ENCODE data around the gene AGXT2.

DNA sequence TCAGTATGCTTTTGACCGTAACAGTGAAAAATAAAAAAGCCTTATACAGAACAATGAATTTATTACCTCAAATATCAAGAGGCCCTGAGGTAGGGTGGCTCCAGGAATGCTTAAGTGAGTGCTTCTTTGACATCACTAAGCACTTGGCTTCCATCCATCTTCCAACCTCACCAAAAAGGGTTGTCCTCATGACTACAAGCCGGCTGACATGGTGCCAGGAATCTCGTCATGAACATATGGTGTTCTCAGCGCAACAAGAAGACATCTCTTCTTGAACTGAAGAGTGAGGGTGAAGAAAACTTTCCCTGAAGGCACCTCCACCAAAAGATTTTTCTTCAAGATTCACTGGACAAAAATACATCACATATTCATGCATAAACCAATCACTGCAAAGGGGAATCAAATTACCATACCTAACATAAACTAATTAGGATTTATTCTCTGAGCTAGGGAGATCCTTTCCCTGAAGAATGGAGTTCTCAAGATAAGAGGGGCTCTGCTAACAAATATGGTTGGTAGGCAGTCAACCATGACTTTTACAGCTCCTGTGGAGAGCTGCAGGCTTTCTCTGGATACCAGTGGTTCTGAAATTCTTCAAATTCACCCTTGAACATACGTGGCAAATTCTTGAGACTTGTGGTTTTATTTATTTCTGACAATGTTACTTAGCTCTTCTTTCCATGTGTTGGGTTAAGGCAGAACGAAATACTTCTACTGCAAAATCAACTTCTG is 49.5 kb downstream of the AGXT2 start:
- TF ChIP-seq, protein P1, sequence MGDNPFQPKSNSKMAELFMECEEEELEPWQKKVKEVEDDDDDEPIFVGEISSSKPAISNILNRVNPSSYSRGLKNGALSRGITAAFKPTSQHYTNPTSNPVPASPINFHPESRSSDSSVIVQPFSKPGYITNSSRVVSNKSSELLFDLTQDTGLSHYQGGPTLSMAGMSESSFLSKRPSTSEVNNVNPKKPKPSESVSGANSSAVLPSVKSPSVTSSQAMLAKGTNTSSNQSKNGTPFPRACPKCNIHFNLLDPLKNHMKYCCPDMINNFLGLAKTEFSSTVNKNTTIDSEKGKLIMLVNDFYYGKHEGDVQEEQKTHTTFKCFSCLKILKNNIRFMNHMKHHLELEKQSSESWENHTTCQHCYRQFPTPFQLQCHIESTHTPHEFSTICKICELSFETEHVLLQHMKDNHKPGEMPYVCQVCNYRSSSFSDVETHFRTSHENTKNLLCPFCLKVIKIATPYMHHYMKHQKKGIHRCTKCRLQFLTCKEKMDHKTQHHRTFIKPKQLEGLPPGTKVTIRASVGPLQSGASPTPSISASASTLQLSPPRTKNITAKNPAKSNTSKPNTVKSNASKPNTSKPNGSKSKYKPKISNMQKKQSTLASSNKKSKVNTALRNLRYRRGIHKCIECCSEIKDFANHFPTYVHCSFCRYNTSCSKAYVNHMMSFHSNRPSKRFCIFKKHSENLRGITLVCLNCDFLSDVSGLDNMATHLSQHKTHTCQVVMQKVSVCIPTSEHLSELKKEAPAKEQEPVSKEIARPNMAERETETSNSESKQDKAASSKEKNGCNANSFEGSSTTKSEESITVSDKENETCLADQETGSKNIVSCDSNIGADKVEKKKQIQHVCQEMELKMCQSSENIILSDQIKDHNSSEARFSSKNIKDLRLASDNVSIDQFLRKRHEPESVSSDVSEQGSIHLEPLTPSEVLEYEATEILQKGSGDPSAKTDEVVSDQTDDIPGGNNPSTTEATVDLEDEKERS (CRISPR knock-in tag; IDR thresholded peaks at IDR 0.05): no peak
- TF ChIP-seq, protein P2, sequence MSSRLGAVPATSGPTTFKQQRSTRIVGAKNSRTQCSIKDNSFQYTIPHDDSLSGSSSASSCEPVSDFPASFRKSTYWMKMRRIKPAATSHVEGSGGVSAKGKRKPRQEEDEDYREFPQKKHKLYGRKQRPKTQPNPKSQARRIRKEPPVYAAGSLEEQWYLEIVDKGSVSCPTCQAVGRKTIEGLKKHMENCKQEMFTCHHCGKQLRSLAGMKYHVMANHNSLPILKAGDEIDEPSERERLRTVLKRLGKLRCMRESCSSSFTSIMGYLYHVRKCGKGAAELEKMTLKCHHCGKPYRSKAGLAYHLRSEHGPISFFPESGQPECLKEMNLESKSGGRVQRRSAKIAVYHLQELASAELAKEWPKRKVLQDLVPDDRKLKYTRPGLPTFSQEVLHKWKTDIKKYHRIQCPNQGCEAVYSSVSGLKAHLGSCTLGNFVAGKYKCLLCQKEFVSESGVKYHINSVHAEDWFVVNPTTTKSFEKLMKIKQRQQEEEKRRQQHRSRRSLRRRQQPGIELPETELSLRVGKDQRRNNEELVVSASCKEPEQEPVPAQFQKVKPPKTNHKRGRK (CRISPR knock-in tag; IDR thresholded peaks at IDR 0.05): no peak
- TF ChIP-seq, protein P3, sequence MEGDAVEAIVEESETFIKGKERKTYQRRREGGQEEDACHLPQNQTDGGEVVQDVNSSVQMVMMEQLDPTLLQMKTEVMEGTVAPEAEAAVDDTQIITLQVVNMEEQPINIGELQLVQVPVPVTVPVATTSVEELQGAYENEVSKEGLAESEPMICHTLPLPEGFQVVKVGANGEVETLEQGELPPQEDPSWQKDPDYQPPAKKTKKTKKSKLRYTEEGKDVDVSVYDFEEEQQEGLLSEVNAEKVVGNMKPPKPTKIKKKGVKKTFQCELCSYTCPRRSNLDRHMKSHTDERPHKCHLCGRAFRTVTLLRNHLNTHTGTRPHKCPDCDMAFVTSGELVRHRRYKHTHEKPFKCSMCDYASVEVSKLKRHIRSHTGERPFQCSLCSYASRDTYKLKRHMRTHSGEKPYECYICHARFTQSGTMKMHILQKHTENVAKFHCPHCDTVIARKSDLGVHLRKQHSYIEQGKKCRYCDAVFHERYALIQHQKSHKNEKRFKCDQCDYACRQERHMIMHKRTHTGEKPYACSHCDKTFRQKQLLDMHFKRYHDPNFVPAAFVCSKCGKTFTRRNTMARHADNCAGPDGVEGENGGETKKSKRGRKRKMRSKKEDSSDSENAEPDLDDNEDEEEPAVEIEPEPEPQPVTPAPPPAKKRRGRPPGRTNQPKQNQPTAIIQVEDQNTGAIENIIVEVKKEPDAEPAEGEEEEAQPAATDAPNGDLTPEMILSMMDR (CRISPR knock-in tag; IDR thresholded peaks at IDR 0.05): no peak
- TF ChIP-seq GABPA (IDR thresholded peaks at IDR 0.05; ENCODE audit: low read depth, low read length) (no peak), GABPA (CRISPR knock-in tag; IDR thresholded peaks at IDR 0.05; ENCODE audit: low read depth) (no peak), CHCHD3 (CRISPR knock-in tag; IDR thresholded peaks at IDR 0.05) (no peak), ZFP41 (CRISPR knock-in tag; IDR thresholded peaks at IDR 0.05; ENCODE audit: borderline replicate concordance) (no peak), RXRB (CRISPR knock-in tag; IDR thresholded peaks at IDR 0.05; ENCODE audit: borderline replicate concordance) (no peak), ZNF460 (CRISPR knock-in tag; IDR thresholded peaks at IDR 0.05; ENCODE audit: borderline replicate concordance) (no peak), RAD51 (IDR thresholded peaks at IDR 0.05; ENCODE audit: borderline replicate concordance) (no peak), POLR2AphosphoS5 (IDR thresholded peaks at IDR 0.05; ENCODE audit: low read depth, low read length) (no peak), EHMT2 (IDR thresholded peaks at IDR 0.05; ENCODE audit: borderline replicate concordance, low read depth, low read length) (no peak)
- TF ChIP-seq, protein P4, sequence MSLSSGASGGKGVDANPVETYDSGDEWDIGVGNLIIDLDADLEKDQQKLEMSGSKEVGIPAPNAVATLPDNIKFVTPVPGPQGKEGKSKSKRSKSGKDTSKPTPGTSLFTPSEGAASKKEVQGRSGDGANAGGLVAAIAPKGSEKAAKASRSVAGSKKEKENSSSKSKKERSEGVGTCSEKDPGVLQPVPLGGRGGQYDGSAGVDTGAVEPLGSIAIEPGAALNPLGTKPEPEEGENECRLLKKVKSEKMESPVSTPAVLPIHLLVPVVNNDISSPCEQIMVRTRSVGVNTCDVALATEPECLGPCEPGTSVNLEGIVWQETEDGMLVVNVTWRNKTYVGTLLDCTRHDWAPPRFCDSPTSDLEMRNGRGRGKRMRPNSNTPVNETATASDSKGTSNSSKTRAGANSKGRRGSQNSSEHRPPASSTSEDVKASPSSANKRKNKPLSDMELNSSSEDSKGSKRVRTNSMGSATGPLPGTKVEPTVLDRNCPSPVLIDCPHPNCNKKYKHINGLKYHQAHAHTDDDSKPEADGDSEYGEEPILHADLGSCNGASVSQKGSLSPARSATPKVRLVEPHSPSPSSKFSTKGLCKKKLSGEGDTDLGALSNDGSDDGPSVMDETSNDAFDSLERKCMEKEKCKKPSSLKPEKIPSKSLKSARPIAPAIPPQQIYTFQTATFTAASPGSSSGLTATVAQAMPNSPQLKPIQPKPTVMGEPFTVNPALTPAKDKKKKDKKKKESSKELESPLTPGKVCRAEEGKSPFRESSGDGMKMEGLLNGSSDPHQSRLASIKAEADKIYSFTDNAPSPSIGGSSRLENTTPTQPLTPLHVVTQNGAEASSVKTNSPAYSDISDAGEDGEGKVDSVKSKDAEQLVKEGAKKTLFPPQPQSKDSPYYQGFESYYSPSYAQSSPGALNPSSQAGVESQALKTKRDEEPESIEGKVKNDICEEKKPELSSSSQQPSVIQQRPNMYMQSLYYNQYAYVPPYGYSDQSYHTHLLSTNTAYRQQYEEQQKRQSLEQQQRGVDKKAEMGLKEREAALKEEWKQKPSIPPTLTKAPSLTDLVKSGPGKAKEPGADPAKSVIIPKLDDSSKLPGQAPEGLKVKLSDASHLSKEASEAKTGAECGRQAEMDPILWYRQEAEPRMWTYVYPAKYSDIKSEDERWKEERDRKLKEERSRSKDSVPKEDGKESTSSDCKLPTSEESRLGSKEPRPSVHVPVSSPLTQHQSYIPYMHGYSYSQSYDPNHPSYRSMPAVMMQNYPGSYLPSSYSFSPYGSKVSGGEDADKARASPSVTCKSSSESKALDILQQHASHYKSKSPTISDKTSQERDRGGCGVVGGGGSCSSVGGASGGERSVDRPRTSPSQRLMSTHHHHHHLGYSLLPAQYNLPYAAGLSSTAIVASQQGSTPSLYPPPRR (CRISPR knock-in tag; IDR thresholded peaks at IDR 0.05; ENCODE audit: borderline replicate concordance): no peak
- TF ChIP-seq, protein P5, sequence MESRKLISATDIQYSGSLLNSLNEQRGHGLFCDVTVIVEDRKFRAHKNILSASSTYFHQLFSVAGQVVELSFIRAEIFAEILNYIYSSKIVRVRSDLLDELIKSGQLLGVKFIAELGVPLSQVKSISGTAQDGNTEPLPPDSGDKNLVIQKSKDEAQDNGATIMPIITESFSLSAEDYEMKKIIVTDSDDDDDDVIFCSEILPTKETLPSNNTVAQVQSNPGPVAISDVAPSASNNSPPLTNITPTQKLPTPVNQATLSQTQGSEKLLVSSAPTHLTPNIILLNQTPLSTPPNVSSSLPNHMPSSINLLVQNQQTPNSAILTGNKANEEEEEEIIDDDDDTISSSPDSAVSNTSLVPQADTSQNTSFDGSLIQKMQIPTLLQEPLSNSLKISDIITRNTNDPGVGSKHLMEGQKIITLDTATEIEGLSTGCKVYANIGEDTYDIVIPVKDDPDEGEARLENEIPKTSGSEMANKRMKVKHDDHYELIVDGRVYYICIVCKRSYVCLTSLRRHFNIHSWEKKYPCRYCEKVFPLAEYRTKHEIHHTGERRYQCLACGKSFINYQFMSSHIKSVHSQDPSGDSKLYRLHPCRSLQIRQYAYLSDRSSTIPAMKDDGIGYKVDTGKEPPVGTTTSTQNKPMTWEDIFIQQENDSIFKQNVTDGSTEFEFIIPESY (CRISPR knock-in tag; IDR thresholded peaks at IDR 0.05): no peak
